Measurements from ENCODE around the gene SYT15.
"Not testable (repeated sequence)": the region's sequence is repeated elsewhere in the genome, so short reads cannot be mapped to it uniquely, and the experiment has no call there.

The SYT15 gene

DNA sequence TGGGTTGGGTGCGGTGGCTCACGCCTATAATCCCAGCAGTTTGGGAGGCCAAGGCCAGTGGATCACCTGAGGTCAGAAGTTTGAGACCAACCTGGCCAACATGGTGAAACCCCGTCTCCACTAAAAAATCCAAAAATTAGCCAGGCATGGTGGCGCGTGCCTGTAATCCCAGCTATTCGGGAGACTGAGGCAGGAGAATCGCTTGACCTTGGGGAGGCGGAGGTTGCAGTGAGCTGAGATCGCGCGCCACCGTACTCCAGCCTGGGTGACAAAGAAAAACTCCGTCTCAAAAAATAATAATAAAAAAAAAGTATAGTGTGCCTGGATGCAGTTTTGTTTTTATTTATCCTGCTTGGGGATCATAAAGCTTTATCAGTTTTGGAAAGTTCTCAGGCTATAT lies 14.4 kb downstream of the SYT15 start:
- not testable (repeated sequence) for DNase-seq

DNA sequence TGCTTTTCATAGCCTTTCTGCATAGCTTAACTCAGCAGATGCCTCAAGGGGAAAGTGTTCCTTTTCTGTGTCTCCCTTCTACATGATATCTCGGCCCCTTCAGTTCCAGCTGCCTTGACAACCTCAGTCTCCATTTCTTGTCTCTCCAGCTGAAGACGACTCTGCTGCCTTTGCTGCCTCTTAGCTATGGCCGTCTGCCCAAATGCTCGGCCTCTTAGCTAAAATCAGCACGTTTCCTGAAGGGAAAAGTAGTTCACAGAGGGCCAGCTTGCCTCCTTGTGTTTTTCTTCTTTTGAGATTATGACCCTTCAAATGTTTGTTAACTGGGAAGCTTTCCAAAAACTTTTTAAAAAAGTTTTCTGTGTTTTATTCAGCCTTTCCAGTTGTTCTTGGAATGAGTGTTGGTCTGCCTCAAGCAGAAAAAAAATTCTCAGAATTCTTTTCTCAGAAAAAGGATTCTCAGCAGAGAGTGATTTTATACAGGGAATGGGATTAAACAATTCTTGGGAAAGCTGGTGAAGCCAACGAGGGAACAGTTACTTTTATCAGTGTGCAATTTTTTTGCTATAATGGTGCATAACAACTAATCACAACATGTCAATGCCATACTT lies 15.6 kb downstream of the SYT15 start:
- DNase-seq: not testable (repeated sequence)

DNA sequence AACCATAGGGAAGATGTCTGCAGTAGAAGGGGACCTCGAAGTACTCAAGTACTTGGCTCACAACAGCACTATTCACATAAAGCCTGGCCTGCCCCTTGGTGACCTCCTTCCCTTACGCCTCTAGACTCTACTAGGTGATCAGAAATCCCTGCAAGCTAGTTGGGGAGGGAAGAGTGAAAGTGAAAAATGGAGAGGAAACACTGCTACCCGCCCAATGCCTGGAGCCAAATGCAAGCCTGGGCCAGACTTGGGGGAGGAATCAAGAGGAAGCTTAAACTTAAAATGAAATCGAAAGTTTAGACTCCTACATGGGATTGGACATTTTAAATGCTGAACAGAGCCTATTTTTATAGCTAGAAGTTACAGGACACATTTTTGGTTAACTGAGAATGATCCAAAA lies 17.6 kb downstream of the SYT15 start:
- DNase-seq: not testable (repeated sequence)

DNA sequence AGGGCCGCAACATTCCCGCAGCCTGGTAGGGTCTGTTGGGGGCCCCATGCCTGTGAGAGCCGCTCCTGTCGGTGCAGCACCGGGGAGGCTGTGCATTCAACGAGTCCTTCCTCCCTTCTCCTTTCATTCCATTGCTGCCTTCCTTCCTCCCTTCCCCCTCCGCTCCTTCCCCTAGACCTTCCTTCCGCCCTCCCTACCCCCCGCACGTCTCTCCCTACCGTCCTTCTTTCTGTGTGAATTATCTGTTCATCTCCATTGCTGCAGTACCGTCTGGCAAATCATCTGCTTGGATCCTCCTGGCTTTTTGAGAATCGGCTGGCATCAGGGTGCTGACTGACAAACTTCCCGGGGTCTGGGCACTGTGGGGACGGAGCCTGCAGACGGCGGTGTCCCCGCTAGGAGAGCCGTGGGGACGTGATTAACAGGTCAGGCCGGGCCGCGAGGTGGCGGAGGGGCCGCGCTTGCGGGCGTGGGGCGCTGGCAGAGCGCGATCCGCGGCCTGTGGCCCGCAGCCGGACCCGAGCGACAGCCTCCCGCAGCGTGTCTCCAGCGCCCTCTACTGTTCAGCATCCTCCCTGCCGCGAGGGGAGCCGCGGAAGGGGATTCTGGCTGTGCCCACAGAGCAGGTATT lies 18.8 kb downstream of the SYT15 start:
- DNase-seq: not testable (repeated sequence)

DNA sequence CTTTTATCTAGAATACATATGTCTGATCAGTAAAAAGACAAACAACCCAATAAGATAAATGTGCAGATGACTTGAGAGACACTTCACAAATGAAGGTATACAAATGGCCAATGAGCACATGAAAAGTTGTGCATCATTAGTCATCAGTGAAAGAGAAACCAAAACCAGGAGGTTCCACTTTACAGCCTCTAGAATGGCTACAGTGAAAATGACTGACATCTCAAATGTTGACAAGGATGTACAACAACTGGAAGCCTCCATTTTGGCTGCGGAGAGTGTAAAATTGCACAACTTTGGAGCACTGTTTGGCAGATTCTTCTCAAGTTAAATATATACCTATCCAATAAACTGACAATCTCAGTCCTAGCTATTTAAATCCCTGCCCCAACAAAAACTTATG lies 21.6 kb downstream of the SYT15 start:
- not testable (repeated sequence) for DNase-seq

DNA sequence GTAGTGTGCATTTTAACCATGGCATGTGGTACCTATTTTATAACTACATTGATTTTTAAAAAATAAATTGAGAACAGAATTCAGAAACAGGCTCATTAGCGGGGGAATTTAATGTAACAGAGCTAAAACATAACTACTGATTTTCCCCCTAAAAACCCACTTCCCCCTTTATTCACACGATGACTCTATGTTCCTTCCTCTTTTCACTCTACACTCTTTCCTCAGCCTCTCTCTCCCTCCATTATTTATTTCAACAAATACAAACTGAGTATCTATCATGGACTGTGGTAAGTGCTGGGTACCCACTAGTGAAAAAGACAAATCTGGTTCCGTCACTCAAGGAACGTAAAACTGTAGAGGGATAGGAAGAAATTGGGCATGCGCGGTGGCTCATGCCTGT lies 36.6 kb downstream of the SYT15 start:
- not testable (repeated sequence) for DNase-seq

DNA sequence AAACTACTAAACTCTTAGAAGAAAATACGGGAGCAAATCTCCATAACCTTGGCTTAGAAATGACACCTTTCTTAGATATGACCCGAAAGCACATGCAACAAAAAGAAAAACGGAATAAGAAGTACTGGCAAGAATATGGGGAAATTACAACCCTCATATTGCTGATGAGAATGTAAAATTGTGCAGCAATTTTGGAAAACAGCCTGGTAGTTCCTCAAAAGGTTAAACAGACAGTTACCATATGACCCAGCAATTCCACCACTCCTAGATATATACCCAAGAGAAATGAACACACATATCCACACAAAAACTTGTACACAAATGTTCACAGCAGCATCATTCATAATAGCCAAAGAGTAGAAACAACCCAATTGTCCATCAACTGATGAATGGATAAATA lies 37.3 kb downstream of the SYT15 start:
- not testable (repeated sequence) for DNase-seq

DNA sequence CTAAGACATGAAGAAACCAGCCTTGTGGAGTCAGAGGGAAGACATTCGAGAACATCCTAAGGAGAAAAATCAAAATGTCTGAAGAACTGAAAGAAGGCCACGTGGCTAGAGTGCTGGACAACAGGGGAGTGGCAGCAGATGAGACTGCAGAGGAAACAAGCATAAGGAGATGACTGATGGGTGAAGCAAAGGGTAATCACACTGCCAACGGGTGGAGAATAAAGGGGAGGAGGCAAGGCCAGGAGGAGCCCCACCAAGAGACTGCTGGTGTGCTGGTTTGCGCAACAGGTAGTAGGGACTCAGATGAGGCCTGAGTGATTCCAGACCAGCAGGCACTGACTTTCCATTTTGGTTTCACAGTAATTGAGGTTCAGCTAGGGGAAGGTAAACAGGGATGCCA lies 38.2 kb downstream of the SYT15 start:
- not testable (repeated sequence) for DNase-seq

DNA sequence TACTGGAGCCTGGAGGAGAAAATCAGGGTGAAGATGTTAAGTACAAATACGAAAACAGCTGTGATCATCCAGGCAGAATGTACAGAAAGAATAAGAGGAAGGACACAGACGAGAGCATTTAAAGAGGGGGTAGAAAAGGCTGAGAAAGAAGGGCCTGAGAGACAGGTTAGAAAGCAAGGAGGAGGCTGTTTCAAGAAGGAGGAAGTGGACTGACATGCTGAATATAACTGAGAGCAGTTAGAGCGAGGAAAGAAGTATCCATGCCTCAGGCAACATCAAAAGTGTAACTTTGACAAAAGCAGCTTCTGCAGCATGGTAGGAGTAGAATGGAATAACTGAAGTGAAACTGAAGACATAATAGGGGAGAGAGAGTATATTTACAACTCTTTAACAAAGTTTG lies 39.0 kb downstream of the SYT15 start:
- DNase-seq: not testable (repeated sequence)

DNA sequence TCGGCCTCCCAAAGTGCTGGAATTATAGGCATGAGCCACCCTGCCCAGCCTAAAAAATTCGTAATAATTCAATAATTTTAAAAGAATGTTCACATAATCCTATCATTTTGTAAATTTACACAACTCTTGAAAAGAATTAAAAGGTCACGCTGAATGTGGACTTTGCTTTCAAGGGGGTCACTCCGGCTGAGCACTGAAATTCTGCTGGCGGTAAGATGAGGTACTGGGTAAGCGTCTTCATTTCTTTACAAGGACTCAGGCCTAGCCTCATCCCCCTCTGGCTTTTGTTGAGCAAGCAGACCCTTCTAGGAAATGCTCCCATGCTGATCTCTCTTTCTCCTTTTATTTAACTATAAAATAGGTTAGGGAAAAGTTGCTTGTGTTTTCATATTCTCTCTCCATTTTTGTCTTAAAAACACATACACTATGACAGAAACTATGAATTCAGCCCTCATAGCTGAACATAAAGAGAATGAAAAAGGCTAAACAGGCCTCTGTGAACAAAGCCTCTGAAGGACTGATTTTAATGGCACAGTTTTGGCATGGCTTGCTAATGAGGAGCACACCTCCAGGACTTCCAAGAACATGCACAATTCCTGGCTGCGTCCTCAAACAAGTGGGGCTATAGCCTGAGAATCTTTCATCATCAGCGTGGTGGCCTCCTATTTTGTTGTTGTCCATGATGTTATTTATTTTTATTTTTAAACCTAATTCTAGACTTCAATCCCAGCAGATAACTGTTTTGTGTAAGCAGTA lies 45.1 kb downstream of the SYT15 start:
- DNase-seq: not testable (repeated sequence)

DNA sequence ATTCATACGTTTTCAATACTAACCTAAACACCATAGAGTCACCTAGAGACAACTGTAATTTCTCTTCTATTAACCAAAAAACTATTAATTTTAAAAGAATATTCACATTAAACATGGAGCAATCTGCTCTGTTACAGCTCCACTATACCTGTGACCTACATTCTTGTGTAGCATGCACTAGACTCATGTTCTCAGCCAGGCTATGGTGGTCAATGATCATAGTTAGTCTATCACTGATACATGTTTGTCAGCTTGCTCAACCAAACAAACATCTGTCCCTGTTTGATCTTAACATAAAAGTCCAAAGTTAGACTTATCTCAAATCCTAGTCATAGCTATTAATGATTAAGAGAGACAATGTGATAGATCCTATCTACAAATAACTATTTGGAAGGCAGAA lies 50.9 kb downstream of the SYT15 start:
- DNase-seq: not testable (repeated sequence)

DNA sequence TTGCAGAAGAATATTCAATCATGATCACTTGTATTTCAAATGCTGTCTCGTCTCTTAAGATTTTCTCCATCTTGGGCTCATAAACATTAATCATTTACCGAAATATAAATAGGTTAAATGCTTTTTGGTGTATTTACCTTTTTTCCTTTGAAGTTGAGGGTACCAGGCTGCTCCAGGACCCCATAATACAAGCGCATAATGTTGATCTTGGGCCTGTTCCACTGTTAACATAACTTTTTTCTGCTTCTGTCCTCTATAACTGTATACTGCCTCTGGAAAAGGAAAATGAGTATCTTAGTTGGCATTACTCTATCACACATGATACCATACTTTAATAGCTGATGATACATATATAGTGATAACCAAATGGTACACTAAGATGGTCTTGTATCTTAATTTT lies 51.9 kb downstream of the SYT15 start:
- DNase-seq: not testable (repeated sequence)

DNA sequence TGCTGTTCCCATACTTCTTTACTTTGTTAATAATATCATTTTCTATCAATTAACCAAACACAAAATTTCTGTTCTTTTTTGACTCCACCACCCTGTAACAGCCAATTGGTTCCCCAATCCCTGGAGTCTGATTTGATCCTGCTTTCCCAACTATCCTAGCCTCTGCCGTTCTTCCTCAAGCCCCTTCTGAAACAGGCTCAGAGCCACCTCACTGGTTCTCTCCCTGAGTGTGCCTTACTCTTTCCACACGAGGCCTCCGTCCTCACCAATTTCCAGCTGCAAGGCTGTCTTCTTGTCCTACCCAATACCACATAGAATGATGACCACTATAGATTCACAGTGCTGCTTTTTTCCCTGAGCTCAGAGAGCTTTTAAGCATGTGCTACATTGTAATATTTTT lies 52.8 kb downstream of the SYT15 start:
- DNase-seq: not testable (repeated sequence)

DNA sequence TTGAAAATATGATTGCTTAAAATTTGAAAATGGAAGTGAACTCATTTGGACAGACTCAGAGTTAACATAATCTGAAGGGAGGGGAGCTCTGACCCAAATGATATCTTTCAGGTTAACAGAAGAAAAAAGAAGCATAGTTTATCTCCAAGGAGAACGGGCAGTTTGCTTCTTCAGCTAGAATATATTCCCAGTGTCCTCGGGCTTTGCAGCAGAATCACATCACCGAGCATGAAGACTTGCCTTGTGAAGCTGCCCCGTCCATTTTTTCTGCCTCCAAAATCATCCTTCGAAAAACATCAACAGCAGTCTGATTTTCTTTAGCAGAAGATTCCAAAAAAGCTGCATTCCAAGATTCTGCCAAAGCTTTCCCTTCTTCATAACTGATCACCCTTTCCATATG lies 55.8 kb downstream of the SYT15 start:
- DNase-seq: not testable (repeated sequence)

DNA sequence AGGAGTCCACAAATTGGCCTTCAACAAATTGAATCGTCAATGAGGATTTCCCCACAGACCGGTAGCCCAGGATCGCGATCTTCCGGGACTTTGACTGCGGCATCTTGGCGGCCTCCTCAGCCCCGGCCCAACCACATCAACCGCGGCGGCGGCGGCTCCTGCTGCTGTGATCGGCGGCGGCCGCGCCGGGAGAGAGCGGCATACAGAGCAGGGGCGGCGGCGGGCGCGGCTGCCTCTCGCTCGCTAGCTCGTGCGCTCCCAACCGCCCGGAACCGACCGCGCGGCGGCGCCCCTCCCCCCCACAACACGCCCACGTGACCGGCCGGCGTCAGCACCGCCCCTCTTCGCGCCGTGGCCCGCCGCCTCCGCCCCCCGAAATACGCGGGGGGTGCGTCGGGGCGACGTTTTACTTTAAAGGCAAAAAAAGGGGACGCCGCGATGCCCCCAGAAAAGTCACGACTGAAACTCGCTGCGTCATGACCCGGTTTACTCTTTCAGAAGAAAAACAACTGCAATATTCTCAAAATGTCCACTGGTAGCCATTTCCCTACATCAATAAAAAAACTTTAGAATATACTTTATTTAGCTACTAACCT lies 56.5 kb downstream of the SYT15 start:
- DNase-seq: not testable (repeated sequence)

DNA sequence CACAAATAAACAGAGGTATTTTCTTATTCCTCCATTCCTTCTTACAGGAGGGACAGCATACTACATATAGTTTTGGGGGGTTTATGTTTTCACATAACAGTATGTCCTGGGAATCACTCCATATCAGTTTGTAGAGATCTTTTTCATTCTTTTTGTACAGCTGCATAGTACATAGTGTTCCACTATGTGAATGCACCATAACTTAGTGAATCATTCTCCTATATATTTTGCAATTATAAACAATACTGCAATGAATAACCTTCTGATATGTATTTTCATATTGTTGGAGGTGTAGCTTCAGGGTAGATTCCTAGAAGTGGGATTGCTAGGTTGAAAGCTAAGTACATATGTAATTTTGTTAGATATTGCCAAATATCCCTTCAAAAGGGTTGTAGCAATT lies 61.1 kb downstream of the SYT15 start:
- DNase-seq: not testable (repeated sequence)

Measured in NCI-H524 (cell line).